SK-N-DZ (cell line): ENCODE data around the gene SPATA24.
"Not testable (repeated sequence)": the region's sequence is repeated elsewhere in the genome, so short reads cannot be mapped to it uniquely, and the experiment has no call there.

Experiments
- DNase-seq: peaks from one replicate; pipeline ENCODE4 v3.0.0-alpha.2; 2015; ENCODE audit warnings: low spot score
- small RNA-seq, 2 experiments: library from RNA; depleted of rRNA; stranded (forward); fragments of <200 nt; gene quantifications; one replicate each; pipeline ENCODE3, GENCODE V24; 2014

The SPATA24 gene

DNA sequence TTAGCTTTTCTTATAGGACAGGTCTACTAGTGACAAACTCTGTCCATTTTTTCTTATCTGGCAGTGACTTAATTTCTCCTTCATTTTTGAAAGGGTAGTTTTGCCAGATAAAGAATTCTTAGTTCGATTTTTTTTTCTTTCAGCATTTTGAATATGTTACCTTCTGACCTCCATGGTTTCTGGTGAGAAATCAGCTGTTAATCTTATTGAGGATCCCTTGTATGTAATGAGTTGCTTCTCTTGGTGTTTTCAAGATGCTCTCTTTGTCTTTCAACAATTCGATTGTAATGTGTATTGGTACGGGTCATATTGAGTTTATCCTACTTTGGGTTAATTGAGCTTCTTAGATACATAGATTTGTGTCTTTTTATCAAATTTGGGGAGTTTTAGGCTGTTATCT, 49.7 kb downstream of the SPATA24 start:
- no peak for DNase-seq

DNA sequence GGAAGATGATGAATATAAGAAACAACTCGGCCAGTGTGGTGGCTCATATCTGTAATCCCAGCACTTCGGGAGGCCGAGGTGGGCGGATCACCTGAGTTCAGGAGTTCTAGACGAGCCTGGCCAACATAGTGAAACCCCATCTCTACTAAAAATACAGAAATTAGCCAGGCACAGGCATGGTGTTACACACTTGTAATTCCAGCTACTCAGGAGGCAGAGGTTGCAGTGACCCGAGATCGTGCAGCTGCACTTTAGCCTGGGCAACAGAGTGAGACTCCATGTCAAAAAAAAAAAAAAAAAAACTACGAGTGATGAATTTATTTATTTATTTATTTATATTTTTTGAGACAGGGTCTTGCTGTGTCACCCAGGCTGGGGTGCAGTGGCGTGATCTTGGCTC, 56.0 kb downstream of the SPATA24 start:
- not testable (repeated sequence) for DNase-seq

Small RNA genes within 50 kb of the gene (small RNA-seq; reads per million reads assigned to genes)
- gene RNU5B-4P, result 0.18 to 10.1 reads per million in 2 experiments
